Lower lobe of right lung (tissue), 2 donors: ENCODE data around the gene NHSL1. TPM values are rescaled to one million over a fixed set of nuclear protein-coding genes. Genes with fewer than 3 reads are reported as not detected.

Source experiments
- ATAC-seq, 2 donors: fragments of 200-7000 bp; cut with Tn5 transposase; one replicate each; pipeline ENCODE4 v1.9.1; 2020 to 2022; ENCODE audit warnings: mild to moderate bottlenecking in 2 of 2, moderate library complexity in 2 of 2
- DNase-seq: peaks from one replicate; pipeline ENCODE4 v3.0.0-alpha.2; 2020
- H3K27ac ChIP-seq: fragments of 200-600 bp; one replicate; pipeline ENCODE4 v1.8.0; 2022
- H3K27me3 ChIP-seq: fragments of 200-600 bp; one replicate; pipeline ENCODE4 v1.8.0; 2022; ENCODE audit warnings: low read depth
- H3K36me3 ChIP-seq: fragments of 200-600 bp; one replicate; pipeline ENCODE4 v1.8.0; 2022; ENCODE audit warnings: mild to moderate bottlenecking
- H3K4me1 ChIP-seq: fragments of 200-600 bp; one replicate; pipeline ENCODE4 v1.8.0; 2022
- H3K4me3 ChIP-seq: fragments of 200-600 bp; one replicate; pipeline ENCODE4 v1.8.0; 2022; ENCODE audit warnings: mild to moderate bottlenecking
- H3K9me3 ChIP-seq: fragments of 200-600 bp; one replicate; pipeline ENCODE4 v1.8.0; 2022
- CTCF ChIP-seq: fragments of 200-600 bp; IDR thresholded peaks from one replicate; pipeline ENCODE4 v1.8.0; 2022; ENCODE audit warnings: antibody characterized with exemption, mild to moderate bottlenecking
- intact Hi-C: fragments of 100-400 bp; cut with DNase I; formaldehyde crosslinking; loops from one replicate; pipeline ENCODE4 v1.11.0; 2022
- total RNA-seq: library from RNA; stranded (reverse); fragmentation: NEBNext Ultra II Directional; extraction: Animal tissue kit (Norgen Biotek cat#: 25700); gene quantifications from one replicate; pipeline ENCODE4 v1.2.1, GENCODE V29; 2021
- donor health status: DM: no; HTN: yes; CAD: no; lungs with severe emphysema.

NHSL1 gene
- total RNA-seq, 1 donor from 2014 or later = 63.7 TPM

GRCh38 chr6:138420356-138420755, 78.9 kb downstream of the NHSL1 start:
- peaks cover 28% of the 10 kb centered on the region for H3K36me3 ChIP-seq

GRCh38 chr6:138419766-138420165, 79.5 kb downstream of the NHSL1 start:
- intact Hi-C loops = no loop called here
- ATAC-seq = no peak
- no peaks in the 10 kb centered on the region for H3K9me3 ChIP-seq
- H3K4me1 ChIP-seq = peaks cover 12% of the 10 kb centered on the region
- no peak overlapping the region for H3K4me3 ChIP-seq
- DNase-seq = no peak
- H3K27ac ChIP-seq = no peak overlapping the region
- no peak for TF ChIP-seq CTCF
- peaks cover 28% of the 10 kb centered on the region for H3K36me3 ChIP-seq
- no peaks in the 10 kb centered on the region for H3K27me3 ChIP-seq

More at GRCh38 chr6:138420356-138420755, 78.9 kb downstream of the NHSL1 start:
- no peak for ATAC-seq
- H3K4me1 ChIP-seq = peaks cover 12% of the 10 kb centered on the region
- H3K27ac ChIP-seq = no peak overlapping the region
- H3K9me3 ChIP-seq = no peaks in the 10 kb centered on the region
- intact Hi-C loops = no loop called here
- H3K27me3 ChIP-seq = no peaks in the 10 kb centered on the region
- no peak for DNase-seq
- no peak overlapping the region for H3K4me3 ChIP-seq
- TF ChIP-seq CTCF = no peak

GRCh38 chr6:138418118-138418742, 81.1 kb downstream of the NHSL1 start:
- ATAC-seq = no peak
- DNase-seq = no peak
- no peak for TF ChIP-seq CTCF
- Histone ChIP-seq H3K27me3 (no peaks in the 10 kb centered on the region), H3K36me3 (peaks cover 30% of the 10 kb centered on the region), H3K4me1 (peaks cover 7% of the 10 kb centered on the region), H3K4me3 (no peak overlapping the region), H3K27ac (no peak overlapping the region), H3K9me3 (no peaks in the 10 kb centered on the region)
- intact Hi-C loops = no loop called here

GRCh38 chr6:138417493-138418117, 81.7 kb downstream of the NHSL1 start:
- intact Hi-C loops = no loop called here
- no peak overlapping the region for H3K4me3 ChIP-seq
- no peak for TF ChIP-seq CTCF
- no peak overlapping the region for H3K27ac ChIP-seq
- ATAC-seq (no peak), DNase-seq (no peak)
- peaks cover 36% of the 10 kb centered on the region for H3K36me3 ChIP-seq
- H3K4me1 ChIP-seq = peaks cover under 1% of the 10 kb centered on the region
- H3K9me3 ChIP-seq = no peaks in the 10 kb centered on the region
- no peaks in the 10 kb centered on the region for H3K27me3 ChIP-seq

GRCh38 chr6:138416206-138416605, 83.1 kb downstream of the NHSL1 start:
- H3K9me3 ChIP-seq = no peaks in the 10 kb centered on the region
- ATAC-seq (no peak), DNase-seq (no peak)
- intact Hi-C loops = no loop called here
- no peak overlapping the region for H3K4me3 ChIP-seq
- H3K36me3 ChIP-seq = peaks cover 50% of the 10 kb centered on the region
- H3K27me3 ChIP-seq = no peaks in the 10 kb centered on the region
- no peak for TF ChIP-seq CTCF
- no peak overlapping the region for H3K27ac ChIP-seq
- H3K4me1 ChIP-seq = peaks cover 2% of the 10 kb centered on the region
